CD4-positive, alpha-beta T cell treated with Interleukin-12 subunit alpha and Interleukin-12 subunit beta, for 1 hour (primary cell): Measurements from ENCODE around the gene CDKN2A.

Experiments
- DNase-seq: peaks from one replicate; pipeline ENCODE4 v3.0.0-alpha.2; 2020

The CDKN2A gene

GRCh38 chr9:22005702-22006606 is 11.8 kb upstream of the CDKN2A start:
- DNase-seq: no peak

- DNase-seq: peak; percentile 42
Observed at GRCh38 chr9:22005021-22005701, 11.0 kb upstream of the CDKN2A start.

GRCh38 chr9:22002038-22002437 is 7.8 kb upstream of the CDKN2A start:
- DNase-seq: no peak

- DNase-seq: no peak
Observed at GRCh38 chr9:21998026-21998425, 3.8 kb upstream of the CDKN2A start.

GRCh38 chr9:21997480-21997879 is 3.3 kb upstream of the CDKN2A start:
- DNase-seq: no peak

GRCh38 chr9:21996858-21997257 is 2.7 kb upstream of the CDKN2A start:
- no peak for DNase-seq

- DNase-seq: no peak
Observed at GRCh38 chr9:21996438-21996837, 2.2 kb upstream of the CDKN2A start.

GRCh38 chr9:21995666-21996398 is 1.6 kb upstream of the CDKN2A start:
- DNase-seq: peak; percentile 26

- DNase-seq: peak; percentile 88
Observed at GRCh38 chr9:21995006-21995665, 944 bp upstream of the CDKN2A start.

- DNase-seq: peak; percentile 60
Observed at GRCh38 chr9:21994556-21995005, 389 bp upstream of the CDKN2A start, which contains the start of gene CDKN2B-AS1. CDKN2B-AS1 (plus strand) TSS chr9:21994791.

GRCh38 chr9:21993007-21993406 is 1.2 kb downstream of the CDKN2A start:
- no peak for DNase-seq

GRCh38 chr9:21991072-21991959 is 2.9 kb downstream of the CDKN2A start:
- DNase-seq: no peak

GRCh38 chr9:21989440-21990189 is 4.6 kb downstream of the CDKN2A start:
- no peak for DNase-seq

- no peak for DNase-seq
Observed at GRCh38 chr9:21988056-21988990, 5.9 kb downstream of the CDKN2A start.

GRCh38 chr9:21985964-21986667 is 8.1 kb downstream of the CDKN2A start:
- DNase-seq: no peak

- no peak for DNase-seq
Observed at GRCh38 chr9:21984101-21984500, 10.1 kb downstream of the CDKN2A start.

GRCh38 chr9:21983561-21983935 is 10.6 kb downstream of the CDKN2A start:
- no peak for DNase-seq

GRCh38 chr9:21982861-21983560 is 11.2 kb downstream of the CDKN2A start:
- DNase-seq: no peak
